Activated T-helper 2 cell treated with anti-CD3 and anti-CD28 coated beads, Interferon-gamma antibody, Interleukin-2, Interleukin-4, amounts not matched to agents 10 μg/mL and 5 μg/mL and 100 μg/mL, durations not matched to agents 14 hours and 24 hours and 36 hours (primary cell): ENCODE data around the gene PLEKHB2. TPM values are rescaled to one million over a fixed set of nuclear protein-coding genes. Genes with fewer than 3 reads are reported as not detected.
"Not testable (repeated sequence)": the region's sequence is repeated elsewhere in the genome, so short reads cannot be mapped to it uniquely, and the experiment has no call there.

Experiments used
- DNase-seq: peaks from one replicate; pipeline ENCODE4 v3.0.0; 2021; ENCODE audit warnings: low spot score
- H3K27ac Mint-ChIP-seq: one replicate; pipeline ENCODE4 v1.8.0; 2021; ENCODE audit warnings: mixed read lengths
- H3K27me3 Mint-ChIP-seq: one replicate; pipeline ENCODE4 v1.8.0; 2021; ENCODE audit warnings: low read depth, mixed read lengths
- H3K36me3 Mint-ChIP-seq: one replicate; pipeline ENCODE4 v1.8.0; 2021; ENCODE audit warnings: low read depth, mixed read lengths
- H3K4me1 Mint-ChIP-seq: one replicate; pipeline ENCODE4 v1.8.0; 2021; ENCODE audit warnings: low read depth, mixed read lengths
- H3K4me3 Mint-ChIP-seq: one replicate; pipeline ENCODE4 v1.8.0; 2021; ENCODE audit warnings: low read depth, mild to moderate bottlenecking, moderate library complexity, mixed read lengths
- H3K9me3 Mint-ChIP-seq: one replicate; pipeline ENCODE4 v1.8.0; 2021; ENCODE audit warnings: mixed read lengths
- intact Hi-C: fragments of 100-400 bp; cut with micrococcal nuclease; formaldehyde crosslinking; loops from one replicate; pipeline ENCODE4 v1.15.1; 2023
- total RNA-seq: library from RNA; stranded (reverse); gene quantifications from 2 replicates; pipeline ENCODE4 v1.2.3, GENCODE V29; 2022

PLEKHB2 gene
- total RNA-seq, 1 donor from 2014 or later, result 72.9 TPM

DNA sequence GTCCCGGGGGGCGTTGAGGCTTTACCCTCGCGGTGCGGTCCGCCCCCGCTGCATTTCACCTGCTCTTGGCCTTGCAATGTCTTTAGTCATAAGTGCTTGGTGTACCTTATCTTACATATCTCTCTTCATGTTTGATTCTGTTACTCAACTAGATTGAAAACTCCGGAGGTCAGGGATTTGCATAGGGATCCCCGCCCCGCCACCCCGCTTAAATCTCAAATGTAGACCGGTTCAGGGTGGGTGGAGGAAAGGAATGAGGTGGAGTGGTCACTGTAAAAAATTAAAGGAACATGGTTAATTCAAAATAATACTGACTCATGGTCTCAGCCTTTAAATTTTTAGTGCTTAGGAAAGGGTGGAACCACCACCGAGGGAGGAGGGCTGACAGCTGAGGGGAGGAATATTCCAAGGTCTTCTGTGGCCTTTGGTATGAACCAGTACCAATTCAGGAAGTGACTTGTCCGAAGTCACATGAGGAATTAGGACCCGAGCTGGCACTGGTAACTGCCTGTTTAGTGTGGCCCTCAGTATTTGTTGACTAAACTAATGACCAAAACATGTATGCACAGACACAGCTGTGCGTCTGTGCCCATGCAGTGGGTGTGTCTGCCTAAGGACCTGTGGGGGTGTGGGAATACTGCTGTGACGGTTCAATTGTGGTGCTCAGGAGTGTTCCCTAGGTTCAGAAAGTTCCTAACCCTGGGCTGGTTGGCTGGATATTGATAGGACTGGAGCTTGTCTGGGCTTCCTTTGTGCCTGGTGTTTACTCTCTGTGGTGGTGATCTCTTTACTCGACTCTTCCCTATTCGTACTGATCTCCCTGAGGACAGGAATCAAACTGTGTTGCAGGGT lies 1.0 kb downstream of the PLEKHB2 start:
- Mint-ChIP-seq H3K4me3 (peak overlapping the region; percentile 100), H3K9me3 (no peaks in the 10 kb centered on the region), H3K27me3 (no peaks in the 10 kb centered on the region), H3K27ac (peak overlapping the region; percentile 98), H3K36me3 (peaks cover 32% of the 10 kb centered on the region), H3K4me1 (peaks cover 50% of the 10 kb centered on the region)
- no peak for DNase-seq
- intact Hi-C loops, result loop anchor here (1.0 to 10.0 kb wide), 6 partner anchors 9 to 731 kb away; partner anchors contain the start of gene FAM168B

DNA sequence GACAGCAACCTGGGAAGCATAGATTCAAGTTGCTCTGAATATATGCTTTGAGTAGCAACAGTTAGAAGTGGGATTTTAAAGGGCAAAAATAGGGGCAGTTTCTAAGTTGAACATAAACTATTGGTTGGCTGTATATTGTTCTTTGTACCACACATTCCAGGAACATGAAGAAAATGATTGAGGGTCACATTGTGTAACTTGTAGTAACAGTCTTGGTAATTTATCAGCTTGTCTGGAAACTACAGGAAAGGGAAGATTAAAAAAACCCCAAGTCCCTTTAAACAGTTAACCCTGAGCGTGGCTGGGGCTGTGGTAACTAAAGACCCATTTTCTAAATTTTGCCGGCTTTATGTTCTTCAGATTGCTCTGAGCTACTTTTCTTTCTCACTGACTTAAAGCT lies 7.4 kb downstream of the PLEKHB2 start:
- Mint-ChIP-seq H3K4me3 (no peak overlapping the region), H3K27me3 (no peaks in the 10 kb centered on the region), H3K4me1 (peaks cover 57% of the 10 kb centered on the region), H3K27ac (no peak overlapping the region), H3K9me3 (peaks cover 7% of the 10 kb centered on the region), H3K36me3 (peaks cover 77% of the 10 kb centered on the region)
- DNase-seq, result no peak
- intact Hi-C loops, result no loop called here

DNA sequence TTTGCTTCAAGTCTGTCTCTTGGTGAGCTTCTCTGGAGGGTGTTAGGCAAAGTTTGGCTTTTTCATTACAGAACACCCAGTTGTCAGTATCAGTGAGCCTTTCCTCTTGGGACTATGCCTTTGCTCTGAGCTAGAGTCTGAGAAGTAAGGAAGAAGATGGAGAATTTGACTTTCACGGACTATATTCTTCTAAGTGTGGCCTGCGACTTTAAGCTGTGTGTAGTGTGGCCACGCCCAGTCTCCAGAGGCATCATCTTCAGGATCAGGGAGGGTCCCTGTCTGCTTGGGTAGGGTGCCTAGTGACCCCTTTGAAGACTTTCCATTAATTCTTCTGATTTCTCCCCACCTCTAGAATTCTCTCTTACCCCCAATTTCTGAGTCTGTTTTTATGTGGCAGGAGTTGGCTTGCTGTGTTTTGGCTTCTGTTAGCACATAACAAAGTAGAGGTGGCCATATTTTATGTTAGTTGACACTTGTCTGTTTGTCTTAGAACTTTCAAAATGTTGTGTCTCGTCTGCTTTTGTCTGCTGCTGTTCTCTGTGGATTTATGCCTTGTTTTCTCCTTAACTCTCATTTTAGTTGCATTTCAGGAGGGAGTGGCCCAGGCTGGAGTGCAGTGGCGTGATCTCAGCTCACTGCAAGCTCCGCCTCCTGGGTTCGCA lies 8.6 kb downstream of the PLEKHB2 start:
- Mint-ChIP-seq H3K9me3 (peaks cover 7% of the 10 kb centered on the region), H3K27ac (no peak overlapping the region), H3K36me3 (peaks cover 79% of the 10 kb centered on the region), H3K4me3 (no peak overlapping the region), H3K4me1 (peaks cover 53% of the 10 kb centered on the region), H3K27me3 (no peaks in the 10 kb centered on the region)
- no peak for DNase-seq
- intact Hi-C loops, result no loop called here

DNA sequence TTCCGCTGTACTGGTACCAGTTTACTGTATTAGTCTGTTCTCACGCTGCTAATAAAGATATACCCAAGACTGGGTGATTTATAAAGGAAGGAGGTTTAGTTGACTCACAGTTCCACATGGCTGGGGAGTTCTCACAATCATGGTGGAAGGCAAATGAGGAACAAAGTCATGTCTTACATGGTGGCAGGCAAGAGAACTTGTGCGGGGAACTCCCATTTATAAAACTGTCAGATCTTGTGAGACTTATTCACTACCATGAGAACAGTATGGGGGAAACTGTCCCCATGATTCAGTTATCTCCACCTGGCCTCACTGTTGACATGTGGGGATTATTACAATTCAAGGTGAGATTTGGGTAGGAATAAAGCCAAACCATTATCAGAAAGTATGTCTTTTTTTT lies 9.8 kb downstream of the PLEKHB2 start:
- not testable (repeated sequence) for DNase-seq, H3K27me3 Mint-ChIP-seq, H3K4me3 Mint-ChIP-seq, H3K9me3 Mint-ChIP-seq
- peak overlapping the region; percentile 5 for H3K27ac Mint-ChIP-seq
- intact Hi-C loops, result loop anchor here (1.0 kb wide), 1 partner anchor 9 kb away; no protein-coding TSS in a partner anchor
- H3K4me1 Mint-ChIP-seq, result peaks cover 51% of the 10 kb centered on the region
- H3K36me3 Mint-ChIP-seq, result peaks cover 72% of the 10 kb centered on the region

DNA sequence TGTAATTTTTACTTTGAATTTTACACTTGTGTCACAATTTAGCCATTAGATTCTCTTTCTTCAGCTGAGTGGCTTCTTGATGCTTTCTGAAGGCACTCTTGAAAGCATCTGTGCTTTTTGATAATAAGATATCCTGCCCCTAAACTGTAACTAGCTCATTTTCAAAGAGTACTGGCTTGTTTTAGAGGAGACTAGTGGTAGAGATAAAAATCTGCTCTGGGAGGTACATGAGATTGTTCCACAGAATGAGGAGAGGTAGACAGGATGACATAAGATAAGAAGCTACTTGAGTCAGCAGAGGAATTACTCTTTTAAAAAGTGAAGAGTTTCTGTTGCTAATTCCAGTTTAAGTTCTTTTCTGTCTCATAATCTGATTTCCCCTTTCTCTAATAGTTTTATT lies 10.6 kb downstream of the PLEKHB2 start:
- Mint-ChIP-seq H3K36me3 (peaks cover 70% of the 10 kb centered on the region), H3K4me1 (peaks cover 46% of the 10 kb centered on the region)

DNA sequence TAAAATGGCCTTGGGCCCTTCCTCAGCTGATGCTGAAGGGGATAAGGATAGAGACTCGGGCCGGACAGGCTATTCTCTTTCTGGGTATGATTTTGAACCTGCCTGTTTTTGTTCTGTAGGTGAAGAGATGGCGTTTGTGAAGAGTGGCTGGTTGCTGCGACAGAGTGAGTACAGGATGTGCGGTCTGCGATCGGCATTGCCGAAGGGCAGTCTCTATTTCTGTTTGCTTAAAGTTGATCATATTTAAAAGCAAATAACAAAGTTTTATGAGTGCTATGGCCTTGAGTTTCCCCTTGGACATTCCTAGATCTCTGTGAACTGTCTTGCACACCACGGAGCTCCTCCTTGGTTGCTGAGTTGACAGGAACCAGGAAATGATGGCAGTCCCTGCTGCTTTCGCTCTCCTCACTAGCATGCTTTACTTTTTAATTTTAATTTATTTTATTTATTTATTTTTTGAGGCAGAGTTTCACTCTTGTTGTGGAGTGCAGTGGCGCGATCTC lies 15.7 kb downstream of the PLEKHB2 start:
- no peak overlapping the region for H3K4me3 Mint-ChIP-seq
- H3K36me3 Mint-ChIP-seq, result peaks cover 65% of the 10 kb centered on the region
- H3K27me3 Mint-ChIP-seq, result no peaks in the 10 kb centered on the region
- H3K27ac Mint-ChIP-seq, result peak overlapping the region; percentile 24
- DNase-seq, result no peak
- peaks cover 10% of the 10 kb centered on the region for H3K4me1 Mint-ChIP-seq
- intact Hi-C loops, result no loop called here
- no peaks in the 10 kb centered on the region for H3K9me3 Mint-ChIP-seq

More for the DNA sequence above, 10.6 kb downstream of the PLEKHB2 start:
- intact Hi-C loops, result loop anchor here (1.0 kb wide), 1 partner anchor 9 kb away; no protein-coding TSS in a partner anchor
- H3K27ac Mint-ChIP-seq, result peak overlapping the region; percentile 58
- H3K4me3 Mint-ChIP-seq, result no peak overlapping the region
- no peak for DNase-seq
- peaks cover 7% of the 10 kb centered on the region for H3K9me3 Mint-ChIP-seq
- no peaks in the 10 kb centered on the region for H3K27me3 Mint-ChIP-seq

DNA sequence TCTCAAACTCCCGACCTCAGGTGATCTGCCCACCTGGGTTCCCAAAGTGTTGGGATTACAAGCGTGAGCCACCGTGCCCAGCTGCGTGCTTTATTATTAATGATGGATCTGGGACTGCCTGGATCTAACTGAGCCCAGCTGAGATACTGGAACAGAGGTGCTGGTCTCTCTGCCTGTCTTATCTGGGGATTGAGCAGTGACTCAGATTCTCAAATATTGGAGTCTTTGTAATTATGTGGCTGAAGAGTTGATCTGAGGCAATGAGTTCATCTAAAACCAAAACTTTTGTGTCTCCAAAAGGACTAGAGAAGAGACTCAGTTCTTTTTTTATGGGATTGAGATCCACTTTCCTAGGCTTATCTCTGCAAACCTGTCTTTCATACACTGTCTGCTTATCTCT lies 16.3 kb downstream of the PLEKHB2 start:
- Mint-ChIP-seq H3K4me3 (no peak overlapping the region), H3K27ac (no peak overlapping the region), H3K36me3 (peaks cover 62% of the 10 kb centered on the region), H3K27me3 (no peaks in the 10 kb centered on the region), H3K9me3 (no peaks in the 10 kb centered on the region), H3K4me1 (peaks cover 4% of the 10 kb centered on the region)
- intact Hi-C loops, result no loop called here
- no peak for DNase-seq

DNA sequence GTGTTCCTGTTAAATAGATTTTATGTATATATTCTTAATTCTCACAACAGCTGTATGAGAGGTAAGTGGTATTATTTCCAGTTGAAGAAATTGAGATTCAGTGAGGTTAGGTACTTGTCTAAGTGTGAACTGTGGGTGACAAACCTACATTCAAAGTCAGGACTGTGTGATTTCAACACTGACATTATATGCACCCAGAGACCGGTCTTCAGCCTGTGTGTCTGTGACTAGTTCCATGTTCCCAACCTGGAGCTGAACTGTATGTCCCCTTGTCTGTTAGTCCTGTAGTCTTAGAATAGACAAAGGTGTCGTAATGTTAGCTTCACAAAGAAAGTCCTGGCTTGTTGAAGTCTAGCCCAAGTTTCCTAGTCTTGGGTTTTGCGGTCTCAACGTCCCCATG lies 17.4 kb downstream of the PLEKHB2 start:
- H3K4me3 Mint-ChIP-seq, result no peak overlapping the region
- no peak for DNase-seq
- H3K36me3 Mint-ChIP-seq, result peaks cover 65% of the 10 kb centered on the region
- H3K27me3 Mint-ChIP-seq, result no peaks in the 10 kb centered on the region
- H3K4me1 Mint-ChIP-seq, result peaks cover 3% of the 10 kb centered on the region
- no peak overlapping the region for H3K27ac Mint-ChIP-seq
- intact Hi-C loops, result no loop called here
- H3K9me3 Mint-ChIP-seq, result no peaks in the 10 kb centered on the region

DNA sequence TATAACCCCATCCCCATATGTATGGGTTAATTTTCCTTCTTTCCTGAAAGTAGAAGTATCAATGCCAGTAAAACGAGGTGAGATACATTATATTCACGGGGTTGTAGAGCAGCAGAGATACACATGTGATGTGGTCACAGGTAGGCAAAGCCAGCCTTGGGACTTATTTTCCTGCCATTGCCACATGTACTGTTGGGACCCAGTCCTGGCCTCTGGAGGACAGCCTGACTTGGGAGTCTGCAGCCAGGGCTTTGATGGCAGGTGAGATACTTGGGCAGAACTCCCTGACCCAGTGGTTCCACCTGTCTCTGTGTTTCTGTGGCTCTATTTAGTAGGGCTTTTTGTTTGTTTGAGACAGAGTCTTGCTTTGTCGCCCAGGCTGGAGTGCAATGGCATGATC lies 18.1 kb downstream of the PLEKHB2 start:
- Mint-ChIP-seq H3K4me1 (peaks cover under 1% of the 10 kb centered on the region), H3K27me3 (no peaks in the 10 kb centered on the region), H3K27ac (no peak overlapping the region), H3K36me3 (peaks cover 65% of the 10 kb centered on the region), H3K4me3 (no peak overlapping the region), H3K9me3 (no peaks in the 10 kb centered on the region)
- DNase-seq, result no peak
- intact Hi-C loops, result no loop called here

DNA sequence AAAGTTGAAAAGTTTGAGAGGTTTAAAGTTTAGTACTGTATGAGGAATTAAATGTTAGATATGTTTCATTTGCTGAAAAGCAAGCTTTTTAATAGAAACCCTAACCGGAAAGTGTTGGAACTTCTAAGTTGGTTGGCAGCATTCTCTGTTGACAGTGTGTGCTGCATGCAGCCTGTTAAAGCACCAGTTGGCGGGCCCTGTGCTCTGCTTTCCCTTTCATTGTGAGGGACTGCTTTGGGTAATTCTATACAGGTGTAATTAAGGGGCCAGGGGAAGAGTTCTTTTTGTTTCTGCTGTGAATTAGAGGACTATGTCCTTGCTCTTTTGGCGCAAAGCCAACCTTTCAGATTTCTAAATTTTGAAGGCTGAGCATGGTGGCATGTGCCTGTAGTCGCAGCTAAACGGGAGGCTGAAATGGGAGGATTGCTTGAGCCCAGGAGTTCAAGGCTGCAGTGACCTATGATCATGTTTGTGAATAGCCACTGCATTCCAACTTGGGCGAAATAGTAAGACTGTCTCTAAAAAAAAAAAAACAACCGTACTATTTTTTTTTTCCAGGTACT lies 20.1 kb downstream of the PLEKHB2 start:
- H3K9me3 Mint-ChIP-seq, result no peaks in the 10 kb centered on the region
- no peaks in the 10 kb centered on the region for H3K4me1 Mint-ChIP-seq
- H3K4me3 Mint-ChIP-seq, result no peak overlapping the region
- DNase-seq, result no peak
- no peak overlapping the region for H3K27ac Mint-ChIP-seq
- no peaks in the 10 kb centered on the region for H3K27me3 Mint-ChIP-seq
- intact Hi-C loops, result no loop called here
- peaks cover 84% of the 10 kb centered on the region for H3K36me3 Mint-ChIP-seq

DNA sequence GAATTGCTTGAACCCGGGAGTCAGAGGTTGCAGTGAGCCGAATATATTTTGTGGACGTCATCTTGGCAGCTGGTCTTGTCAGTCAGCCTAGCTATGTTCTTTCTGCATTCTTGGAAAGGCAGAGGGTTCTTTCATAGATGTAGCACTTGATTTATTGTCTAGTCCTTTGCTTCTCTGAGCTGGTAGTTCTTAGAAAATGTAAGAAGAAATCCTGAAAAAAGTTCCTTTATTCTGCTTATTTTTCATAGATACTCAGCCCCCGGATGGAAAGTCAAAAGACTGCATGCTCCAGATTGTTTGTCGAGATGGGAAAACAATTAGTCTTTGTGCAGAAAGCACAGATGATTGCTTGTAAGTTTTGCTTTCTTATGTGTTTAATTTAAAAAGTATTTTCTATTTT lies 21.3 kb downstream of the PLEKHB2 start:
- H3K36me3 Mint-ChIP-seq, result peaks cover 85% of the 10 kb centered on the region
- intact Hi-C loops, result no loop called here

DNA sequence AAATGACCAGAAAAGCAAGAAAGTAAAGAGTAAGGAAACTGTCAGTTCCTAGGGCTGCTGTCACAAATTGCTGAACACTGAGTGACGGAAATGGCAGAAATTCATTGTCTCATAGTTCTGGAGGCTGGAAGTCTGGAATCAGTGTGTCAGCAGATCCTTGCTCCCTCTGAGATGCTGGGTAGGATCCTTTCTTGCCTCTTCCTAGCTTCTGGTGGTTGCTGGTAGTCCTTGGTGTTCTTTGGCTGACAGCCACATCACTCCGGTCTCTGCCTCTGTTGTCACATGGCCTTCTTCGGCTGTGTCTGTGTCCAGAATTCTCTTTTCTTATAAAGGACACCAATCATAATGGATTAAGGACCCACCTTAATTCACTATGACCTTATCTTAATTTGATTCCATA lies 21.9 kb downstream of the PLEKHB2 start:
- no peak for DNase-seq
- intact Hi-C loops, result no loop called here
- Mint-ChIP-seq H3K4me3 (no peak overlapping the region), H3K4me1 (no peaks in the 10 kb centered on the region), H3K27me3 (no peaks in the 10 kb centered on the region), H3K9me3 (no peaks in the 10 kb centered on the region), H3K27ac (no peak overlapping the region), H3K36me3 (peaks cover 84% of the 10 kb centered on the region)

More for the DNA sequence above, 21.3 kb downstream of the PLEKHB2 start:
- no peaks in the 10 kb centered on the region for H3K4me1 Mint-ChIP-seq
- no peaks in the 10 kb centered on the region for H3K27me3 Mint-ChIP-seq
- DNase-seq, result no peak
- no peaks in the 10 kb centered on the region for H3K9me3 Mint-ChIP-seq
- no peak overlapping the region for H3K4me3 Mint-ChIP-seq
- H3K27ac Mint-ChIP-seq, result no peak overlapping the region

DNA sequence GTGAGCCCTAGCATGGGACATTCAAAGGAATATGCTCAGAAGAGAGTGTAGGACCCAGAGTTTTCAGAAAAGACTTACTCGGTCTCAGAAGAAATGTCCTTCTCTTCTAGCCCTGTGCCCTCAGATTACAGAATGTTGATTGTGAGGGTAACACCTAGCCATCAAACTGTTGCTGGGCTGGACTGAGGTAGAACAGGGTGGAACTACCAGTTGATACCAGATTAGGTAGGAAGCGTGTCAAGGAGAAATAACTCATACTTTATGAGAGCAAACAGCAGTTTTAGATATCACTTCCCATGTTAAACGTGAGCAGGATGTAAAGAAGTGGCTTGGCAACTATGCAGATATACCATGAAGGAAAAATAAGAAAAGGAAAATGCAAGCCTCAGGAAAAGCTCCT lies 22.8 kb downstream of the PLEKHB2 start:
- Mint-ChIP-seq H3K27me3 (no peaks in the 10 kb centered on the region), H3K9me3 (no peaks in the 10 kb centered on the region), H3K27ac (no peak overlapping the region)

More for the DNA sequence above, 22.8 kb downstream of the PLEKHB2 start:
- Mint-ChIP-seq H3K4me3 (no peak overlapping the region), H3K4me1 (no peaks in the 10 kb centered on the region), H3K36me3 (peaks cover 81% of the 10 kb centered on the region)
- DNase-seq, result no peak
- intact Hi-C loops, result no loop called here
